RWPE1 (cell line): Measurements from ENCODE around the gene EYS.
"Not testable (repeated sequence)": the region's sequence is repeated elsewhere in the genome, so short reads cannot be mapped to it uniquely, and the experiment has no call there.

ENCODE experiments used
- CTCF ChIA-PET: fragments of 350-600 bp; sonication (Branson Sonifier 250); formaldehyde crosslinking; extraction: SDS; loops from one replicate; lab custom pipeline; 2021; lab: Yijun Ruan, JAX
- POLR2A ChIA-PET: fragments of 400-600 bp; formaldehyde crosslinking; extraction: SDS; loops from one replicate; lab custom pipeline; 2020; ENCODE audit warnings: antibody characterized with exemption; ENCODE audit not compliant: low non-redundant PET; lab: Yijun Ruan, JAX
- DNase-seq: peaks from one replicate; pipeline ENCODE4 v3.0.0; 2012; ENCODE audit warnings: low spot score
- H3K27ac ChIP-seq: fragments of 450-650 bp; 2 replicates; pipeline ENCODE4 v1.5.1; 2017
- TF ChIP-seq, protein P1 (sequence below): fragments of 450-650 bp; conservative IDR thresholded peaks from 2 replicates; pipeline ENCODE4 v1.5.1; 2017; ENCODE audit warnings: low read depth, mild to moderate bottlenecking

The EYS gene

DNA sequence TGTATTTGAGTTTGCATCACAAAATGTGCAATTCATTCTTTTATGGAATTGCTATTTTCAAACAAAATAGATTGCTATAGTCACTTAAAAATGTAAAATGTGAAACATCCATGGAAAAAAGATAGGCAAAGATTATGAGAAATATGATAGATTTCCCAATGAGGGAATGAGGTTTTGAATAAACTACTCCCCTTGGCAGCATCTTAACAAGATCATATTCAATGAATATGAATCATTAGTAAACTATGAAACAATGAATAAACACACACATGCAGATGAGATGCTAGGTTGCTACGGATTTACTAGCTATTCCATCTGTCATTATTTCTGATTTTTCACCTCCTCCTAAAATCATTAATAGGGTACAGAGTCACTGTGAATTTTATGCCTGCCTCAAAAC lies 1669.6 kb downstream of the EYS start:
- CTCF ChIA-PET: no interaction called here
- POLR2A ChIA-PET: no interaction called here
- H3K27ac ChIP-seq: no peak overlapping the region

DNA sequence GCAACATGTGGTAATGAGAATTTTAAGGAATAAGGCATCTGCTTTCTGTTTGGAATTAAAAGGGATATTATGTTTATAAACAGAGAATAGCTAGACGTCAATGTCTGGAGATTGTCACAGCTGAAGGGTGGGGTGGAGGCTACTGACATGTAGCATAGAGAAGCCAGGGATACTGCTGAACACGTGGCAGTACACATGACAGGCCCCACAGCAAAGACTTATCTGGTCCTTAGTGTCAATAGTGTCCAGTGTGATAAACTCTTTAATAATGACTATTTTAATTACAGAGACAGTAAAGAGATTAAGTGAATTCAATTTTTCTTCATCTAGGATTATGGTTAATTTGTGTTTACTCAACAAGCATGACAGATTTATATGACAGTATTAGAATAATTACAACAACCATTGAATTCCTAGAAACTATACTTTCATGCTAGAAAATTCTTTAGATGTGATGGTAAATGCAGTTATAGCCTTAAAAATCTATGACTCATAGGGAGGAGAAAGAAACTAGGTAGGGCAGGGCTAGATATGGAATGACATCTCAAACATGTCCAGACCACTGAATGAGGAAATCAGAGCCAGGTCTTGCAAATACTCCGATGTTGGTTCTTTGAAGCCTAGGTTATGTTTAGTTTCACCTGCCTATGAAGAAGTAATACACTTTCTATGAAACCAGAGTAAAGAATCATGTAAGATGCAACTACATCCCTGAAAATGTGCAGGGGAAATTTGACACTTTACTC lies 1671.9 kb downstream of the EYS start:
- TF ChIP-seq, protein P1, sequence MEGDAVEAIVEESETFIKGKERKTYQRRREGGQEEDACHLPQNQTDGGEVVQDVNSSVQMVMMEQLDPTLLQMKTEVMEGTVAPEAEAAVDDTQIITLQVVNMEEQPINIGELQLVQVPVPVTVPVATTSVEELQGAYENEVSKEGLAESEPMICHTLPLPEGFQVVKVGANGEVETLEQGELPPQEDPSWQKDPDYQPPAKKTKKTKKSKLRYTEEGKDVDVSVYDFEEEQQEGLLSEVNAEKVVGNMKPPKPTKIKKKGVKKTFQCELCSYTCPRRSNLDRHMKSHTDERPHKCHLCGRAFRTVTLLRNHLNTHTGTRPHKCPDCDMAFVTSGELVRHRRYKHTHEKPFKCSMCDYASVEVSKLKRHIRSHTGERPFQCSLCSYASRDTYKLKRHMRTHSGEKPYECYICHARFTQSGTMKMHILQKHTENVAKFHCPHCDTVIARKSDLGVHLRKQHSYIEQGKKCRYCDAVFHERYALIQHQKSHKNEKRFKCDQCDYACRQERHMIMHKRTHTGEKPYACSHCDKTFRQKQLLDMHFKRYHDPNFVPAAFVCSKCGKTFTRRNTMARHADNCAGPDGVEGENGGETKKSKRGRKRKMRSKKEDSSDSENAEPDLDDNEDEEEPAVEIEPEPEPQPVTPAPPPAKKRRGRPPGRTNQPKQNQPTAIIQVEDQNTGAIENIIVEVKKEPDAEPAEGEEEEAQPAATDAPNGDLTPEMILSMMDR: no peak
- CTCF ChIA-PET: no interaction called here
- POLR2A ChIA-PET: no interaction called here
- DNase-seq: peak; percentile 76
- H3K27ac ChIP-seq: no peak overlapping the region

More for the DNA sequence above, 1669.6 kb downstream of the EYS start:
- TF ChIP-seq, protein P1: no peak
- no peak for DNase-seq

DNA sequence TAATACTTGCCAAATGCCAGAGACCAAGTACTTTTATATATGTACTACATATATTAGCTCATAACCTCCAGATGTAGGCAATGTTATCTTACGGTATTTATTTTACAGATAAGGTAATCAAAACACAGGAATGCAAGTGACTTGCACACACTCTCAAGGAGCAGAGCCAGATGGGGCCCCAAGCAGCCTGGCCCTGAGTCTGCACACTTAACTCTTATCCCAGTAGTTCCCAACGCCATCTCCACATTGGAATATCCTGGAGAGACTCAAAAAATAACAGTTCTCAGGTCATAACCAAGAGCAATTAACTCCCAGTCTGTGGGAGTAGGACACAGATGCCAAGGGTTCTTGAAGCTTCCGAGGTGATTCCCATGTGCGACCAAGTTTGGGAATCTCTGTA lies 1672.7 kb downstream of the EYS start:
- POLR2A ChIA-PET: no interaction called here
- CTCF ChIA-PET: no interaction called here
- TF ChIP-seq, protein P1: no peak
- H3K27ac ChIP-seq: no peak overlapping the region
- no peak for DNase-seq

DNA sequence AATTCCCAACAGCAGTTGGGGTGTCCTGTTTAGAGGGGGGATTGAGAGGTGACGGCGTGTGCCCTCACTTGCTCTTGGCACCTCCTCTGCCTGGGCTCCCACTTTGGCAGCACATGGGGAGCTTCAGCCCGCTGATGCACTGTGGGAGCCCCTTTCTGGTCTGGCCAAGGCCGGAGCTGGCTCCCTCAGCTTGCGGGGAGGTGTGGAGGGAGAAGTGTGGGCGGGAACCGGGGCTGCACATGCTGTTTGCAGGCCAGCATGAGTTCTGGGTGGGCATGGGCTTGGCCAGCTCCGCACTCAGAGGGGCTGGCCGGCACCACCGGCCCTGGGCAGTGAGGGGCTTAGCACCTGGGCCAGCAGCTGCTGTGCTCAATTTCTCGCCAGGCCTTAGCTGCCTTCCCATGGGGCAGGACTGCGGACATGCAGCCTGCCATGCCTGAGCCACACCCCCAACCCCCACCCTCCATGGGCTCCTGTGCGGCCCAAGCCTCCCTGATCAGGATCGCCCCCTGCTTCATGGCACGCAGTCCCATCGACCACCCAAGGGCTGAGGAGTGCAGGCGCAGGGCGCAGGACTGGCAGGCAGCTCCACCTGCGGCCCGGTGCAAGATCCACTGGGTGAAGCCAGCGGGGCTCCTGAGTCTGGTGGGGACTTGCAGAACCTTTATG lies 1675.9 kb downstream of the EYS start:
- POLR2A ChIA-PET, H3K27ac ChIP-seq, CTCF ChIA-PET, DNase-seq: not testable (repeated sequence)

DNA sequence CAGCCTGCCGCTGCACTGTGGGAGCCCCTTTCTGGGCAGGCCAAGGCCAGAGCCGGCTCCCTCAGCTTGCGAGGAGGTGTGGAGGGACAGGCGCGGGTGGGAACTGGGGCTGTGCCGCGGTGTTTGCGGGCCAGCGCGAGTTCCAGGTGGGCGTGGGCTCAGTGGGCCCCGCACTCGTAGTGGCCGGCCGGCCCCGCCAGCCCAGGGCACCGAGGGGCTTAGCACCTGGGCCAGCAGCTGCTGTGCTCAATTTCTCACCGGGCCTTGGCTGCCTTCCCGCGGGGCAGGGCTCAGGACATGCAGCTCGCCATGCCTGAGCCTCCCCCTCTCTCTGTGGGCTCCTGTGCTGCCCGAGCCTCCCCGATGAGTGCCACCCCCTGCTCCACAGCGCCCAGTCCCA lies 1683.3 kb downstream of the EYS start:
- no peak overlapping the region for H3K27ac ChIP-seq
- POLR2A ChIA-PET: no interaction called here
- TF ChIP-seq, protein P1: no peak
- CTCF ChIA-PET: no interaction called here
- no peak for DNase-seq

DNA sequence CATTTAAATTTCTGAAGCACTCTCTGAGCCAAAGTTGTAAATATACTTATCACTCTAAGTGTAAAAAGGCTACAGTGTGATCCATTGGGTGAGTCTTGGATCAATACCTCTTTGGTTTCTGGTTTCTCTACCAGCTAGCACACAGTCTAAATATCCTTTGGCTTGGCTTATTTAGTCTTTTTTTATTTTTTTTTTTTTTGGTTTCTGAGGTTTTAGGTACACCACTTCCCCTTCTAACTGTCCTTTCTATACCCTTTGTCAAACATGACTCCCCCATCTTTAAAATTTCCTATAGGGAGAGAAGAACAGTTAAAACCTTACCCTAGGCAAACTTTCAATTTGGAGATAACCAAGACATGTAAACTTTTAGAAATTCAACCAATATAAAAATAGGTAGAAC lies 1692.4 kb downstream of the EYS start:
- CTCF ChIA-PET: no interaction called here
- DNase-seq: no peak
- POLR2A ChIA-PET: no interaction called here
- TF ChIP-seq, protein P1: no peak
- no peak overlapping the region for H3K27ac ChIP-seq

DNA sequence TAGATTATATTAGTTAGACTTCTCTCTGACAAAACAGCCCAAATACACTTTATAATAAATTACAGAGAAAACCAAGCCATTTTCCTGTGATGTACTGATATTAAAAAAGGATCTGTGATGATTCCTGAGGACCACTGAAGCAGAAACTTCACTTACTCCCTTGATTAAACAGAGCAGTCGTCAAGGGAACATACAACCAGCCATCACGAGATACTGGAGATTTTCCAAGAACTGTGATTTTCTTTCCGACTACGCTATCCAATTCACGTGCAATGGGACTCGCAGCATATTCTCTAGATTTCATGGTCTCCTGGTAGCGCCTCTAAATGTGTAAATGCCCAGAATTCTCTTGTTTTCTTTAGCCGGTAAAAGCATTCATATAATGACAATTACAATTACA lies 1694.0 kb downstream of the EYS start:
- ChIA-PET POLR2A (no interaction called here), CTCF (interaction anchor here (0.6 to 1.5 kb wide), 5 partner anchors 200 to 318 kb away, joined by 3 to 6 read pairs (median 4); no protein-coding TSS in a partner anchor)
- no peak for DNase-seq
- TF ChIP-seq, protein P1: no peak
- no peak overlapping the region for H3K27ac ChIP-seq
